ENCODE results near the gene TCF25. TPM values are rescaled to one million over a fixed set of nuclear protein-coding genes. Genes with fewer than 3 reads are reported as not detected.
"Not testable (repeated sequence)": the region's sequence is repeated elsewhere in the genome, so short reads cannot be mapped to it uniquely, and the experiment has no call there.

The TCF25 gene
- total RNA-seq, 5 donors from 2014 or later (not counting 1 experiment from before 2014, with no cell fraction given), result 289 to 400 (median 322) TPM

DNA sequence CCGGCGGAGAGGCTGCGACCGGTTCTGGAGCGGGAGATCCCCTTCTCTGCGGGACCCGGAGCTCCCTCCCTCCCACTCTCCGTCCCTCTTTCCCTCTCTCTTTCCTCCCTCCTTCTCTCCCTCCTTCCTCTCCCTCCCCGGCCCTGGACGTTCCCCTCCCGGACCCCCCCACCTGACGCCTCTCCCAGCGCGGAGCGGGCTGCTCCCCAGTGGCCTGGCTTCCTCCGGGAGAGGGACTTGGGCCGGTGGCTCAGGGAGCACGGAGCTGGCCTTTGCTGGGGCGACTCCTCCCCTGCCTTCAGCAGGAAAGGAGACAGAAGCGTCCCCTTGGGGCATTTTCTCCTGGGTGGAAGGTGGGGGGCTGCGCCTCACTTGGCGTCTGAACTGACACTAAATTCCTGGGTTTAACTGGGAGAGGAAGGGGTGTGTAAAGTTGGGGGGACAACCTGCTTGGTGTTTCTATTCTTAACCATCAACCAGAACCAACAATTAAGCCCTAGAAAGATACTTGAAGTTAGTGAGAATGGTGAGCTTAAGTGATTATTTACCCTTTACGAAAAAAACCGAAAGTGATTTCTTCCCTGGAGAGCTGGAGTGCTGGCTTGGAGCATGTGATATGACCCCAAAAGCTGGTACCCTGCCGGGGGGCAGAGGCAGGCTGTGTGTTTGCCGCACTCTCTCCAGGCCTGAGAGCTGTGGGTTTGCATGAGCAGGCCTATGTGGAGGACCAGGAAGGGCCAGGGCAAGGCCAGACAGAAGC is 44.3 kb upstream of the TCF25 start:
- H3K4me3 ChIP-seq (ENCODE audit: control insufficient read depth in 1 of 2, extremely low read depth in 1 of 2, low read length in 1 of 2), result no peak overlapping the region
- H3K9me3 ChIP-seq, result no peaks in the 10 kb centered on the region
- H3K27ac Mint-ChIP-seq, result no peak overlapping the region
- H3K36me3 Mint-ChIP-seq, result no peaks in the 10 kb centered on the region
- 25% methylated on average over 16 of the region's 26 CpGs for WGBS (ENCODE audit: insufficient coverage)
- peaks cover 3 to 14% of the 10 kb centered on the region in 2 experiments for H3K4me1 ChIP-seq (ENCODE audit: control insufficient read depth in 1 of 2, extremely low read depth in 1 of 2, insufficient read depth in 2 of 2, low read length in 2 of 2)
- H3K9me3 Mint-ChIP-seq, result no peaks in the 10 kb centered on the region
- H3K27me3 ChIP-seq (replicated peaks in 1 of 2; ENCODE audit: control insufficient read depth in 2 of 2, extremely low read depth in 1 of 2, insufficient read depth in 2 of 2, low read length in 1 of 2), result peaks cover 0 to 39% of the 10 kb centered on the region in 2 experiments
- peaks cover 0 to 11% (median 4%) of the 10 kb centered on the region in 3 donors for H3K4me1 Mint-ChIP-seq
- DNase-seq, result no peak
- POLR2A ChIA-PET, result no interaction called here
- H3K36me3 ChIP-seq (ENCODE audit: control insufficient read depth in 2 of 2, extremely low read depth in 1 of 2, insufficient read depth in 1 of 2, low read length in 1 of 2), result no peaks in the 10 kb centered on the region
- H3K27me3 Mint-ChIP-seq, result peaks cover 14 to 31% of the 10 kb centered on the region in 2 donors
- ATAC-seq (replicated peaks in 1 of 4), result no peak
- no peak overlapping the region for H3K27ac ChIP-seq (ENCODE audit: low read length)
- H3K4me3 Mint-ChIP-seq, result peak overlapping the region in 2 of 3 donors; percentile 43 to 53
- CTCF ChIA-PET, result no interaction called here

DNA sequence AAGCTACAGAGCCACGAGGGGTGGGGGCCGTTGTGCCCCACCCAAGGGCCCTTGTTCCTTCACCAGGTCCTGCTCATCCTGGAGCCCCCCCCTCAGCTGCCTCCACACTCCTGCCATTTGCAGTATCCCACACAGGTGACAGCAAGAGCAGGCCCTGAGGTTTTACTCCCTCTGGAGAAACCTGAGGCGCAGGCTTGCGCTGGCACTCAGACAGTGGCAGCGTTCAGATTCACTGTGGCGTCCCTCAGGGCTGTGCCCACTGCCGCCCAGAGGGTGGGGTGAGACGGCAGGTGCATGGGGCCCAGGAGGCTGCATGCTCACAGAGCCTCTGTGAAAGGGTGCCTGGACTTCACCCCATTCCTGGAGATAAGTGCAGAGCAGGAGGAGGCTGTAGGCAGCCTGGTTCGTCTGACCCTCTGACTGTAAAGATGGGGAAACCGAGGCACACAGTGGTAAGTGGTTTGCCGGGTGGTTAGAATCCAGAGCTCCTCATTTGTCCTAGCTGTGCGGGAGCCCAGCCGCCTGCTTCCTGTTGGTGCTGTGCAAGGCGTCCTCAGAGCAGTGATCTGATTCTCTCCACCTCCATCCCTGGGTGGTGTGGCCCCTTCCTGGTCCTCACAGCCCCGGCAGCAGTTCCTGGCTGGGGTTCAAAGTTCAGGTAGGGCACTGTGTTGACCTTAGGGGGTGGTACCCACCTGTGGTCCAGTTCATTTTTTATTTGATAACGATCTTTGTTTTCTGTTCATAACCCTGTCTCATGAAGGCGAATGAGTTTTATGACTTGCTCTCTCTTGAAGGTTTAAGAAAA is 43.6 kb upstream of the TCF25 start:
- Mint-ChIP-seq H3K4me1 (peaks cover 0 to 11% (median 4%) of the 10 kb centered on the region in 3 donors), H3K4me3 (peak overlapping the region in 1 of 3 donors; percentile 35), H3K27ac (no peak overlapping the region), H3K9me3 (no peaks in the 10 kb centered on the region), H3K36me3 (no peaks in the 10 kb centered on the region), H3K27me3 (peaks cover 14 to 31% of the 10 kb centered on the region in 2 donors)
- POLR2A ChIA-PET, result no interaction called here
- Histone ChIP-seq H3K4me1 (ENCODE audit: control insufficient read depth in 1 of 2, extremely low read depth in 1 of 2, insufficient read depth in 2 of 2, low read length in 2 of 2) (peaks cover 3 to 14% of the 10 kb centered on the region in 2 experiments), H3K27me3 (replicated peaks in 1 of 2; ENCODE audit: control insufficient read depth in 2 of 2, extremely low read depth in 1 of 2, insufficient read depth in 2 of 2, low read length in 1 of 2) (peaks cover 0 to 39% of the 10 kb centered on the region in 2 experiments), H3K36me3 (ENCODE audit: control insufficient read depth in 2 of 2, extremely low read depth in 1 of 2, insufficient read depth in 1 of 2, low read length in 1 of 2) (no peaks in the 10 kb centered on the region), H3K27ac (ENCODE audit: low read length) (no peak overlapping the region), H3K9me3 (no peaks in the 10 kb centered on the region), H3K4me3 (ENCODE audit: control insufficient read depth in 1 of 2, extremely low read depth in 1 of 2, low read length in 1 of 2) (no peak overlapping the region)
- ATAC-seq (replicated peaks in 1 of 4) (no peak), DNase-seq (no peak)
- CTCF ChIA-PET, result no interaction called here
- WGBS (ENCODE audit: insufficient coverage), result 85% methylated on average over 8 of the region's 17 CpGs

- Mint-ChIP-seq H3K4me1 (peaks cover 0 to 16% (median 4%) of the 10 kb centered on the region in 3 donors), H3K4me3 (no peak overlapping the region), H3K27me3 (peaks cover 14 to 31% of the 10 kb centered on the region in 2 donors), H3K36me3 (no peaks in the 10 kb centered on the region), H3K9me3 (no peaks in the 10 kb centered on the region), H3K27ac (no peak overlapping the region)
- H3K9me3 ChIP-seq, result no peaks in the 10 kb centered on the region
- POLR2A ChIA-PET, result no interaction called here
- no peak overlapping the region for H3K4me3 ChIP-seq (ENCODE audit: control insufficient read depth in 1 of 2, extremely low read depth in 1 of 2, low read length in 1 of 2)
- CTCF ChIA-PET, result interaction anchor here in 1 of 2 donors (0.5 kb wide), 1 partner anchor 47 kb away, joined by 9 read pairs; no protein-coding TSS in a partner anchor
- no peaks in the 10 kb centered on the region for H3K36me3 ChIP-seq (ENCODE audit: control insufficient read depth in 2 of 2, extremely low read depth in 1 of 2, insufficient read depth in 1 of 2, low read length in 1 of 2)
- peaks cover 0 to 39% of the 10 kb centered on the region in 2 experiments for H3K27me3 ChIP-seq (replicated peaks in 1 of 2; ENCODE audit: control insufficient read depth in 2 of 2, extremely low read depth in 1 of 2, insufficient read depth in 2 of 2, low read length in 1 of 2)
- ATAC-seq (replicated peaks in 1 of 4) (no peak), DNase-seq (no peak)
- no peak overlapping the region for H3K27ac ChIP-seq (ENCODE audit: low read length)
- 96% methylated on average over 25 of the region's 25 CpGs for WGBS (ENCODE audit: insufficient coverage)
- peaks cover 3 to 15% of the 10 kb centered on the region in 2 experiments for H3K4me1 ChIP-seq (ENCODE audit: control insufficient read depth in 1 of 2, extremely low read depth in 1 of 2, insufficient read depth in 2 of 2, low read length in 2 of 2)
These were observed 41.5 kb upstream of the TCF25 start for GRCh38 chr16:89831810-89832328.

GRCh38 chr16:89833664-89834363 is 39.6 kb upstream of the TCF25 start:
- ATAC-seq (replicated peaks in 1 of 4); H3K36me3 Mint-ChIP-seq; H3K4me3 ChIP-seq (ENCODE audit: control insufficient read depth in 1 of 2, extremely low read depth in 1 of 2, low read length in 1 of 2); H3K9me3 Mint-ChIP-seq; H3K27ac ChIP-seq (ENCODE audit: low read length); DNase-seq; POLR2A ChIA-PET; H3K36me3 ChIP-seq (ENCODE audit: control insufficient read depth in 2 of 2, extremely low read depth in 1 of 2, insufficient read depth in 1 of 2, low read length in 1 of 2); H3K27ac Mint-ChIP-seq; H3K4me3 Mint-ChIP-seq; H3K9me3 ChIP-seq: not testable (repeated sequence)
- CTCF ChIA-PET, result interaction anchor here in 1 of 2 donors (0.5 kb wide), 1 partner anchor 479 kb away, joined by 3 read pairs; no protein-coding TSS in a partner anchor
- Histone ChIP-seq H3K4me1 (ENCODE audit: control insufficient read depth in 1 of 2, extremely low read depth in 1 of 2, insufficient read depth in 2 of 2, low read length in 2 of 2) (peaks cover 4 to 24% of the 10 kb centered on the region in 2 experiments), H3K27me3 (replicated peaks in 1 of 2; ENCODE audit: control insufficient read depth in 2 of 2, extremely low read depth in 1 of 2, insufficient read depth in 2 of 2, low read length in 1 of 2) (peaks cover 0 to 37% of the 10 kb centered on the region in 2 experiments)
- peaks cover 13 to 31% (median 19%) of the 10 kb centered on the region in 3 donors for H3K4me1 Mint-ChIP-seq
- peaks cover 14 to 27% of the 10 kb centered on the region in 2 donors for H3K27me3 Mint-ChIP-seq
- WGBS (ENCODE audit: insufficient coverage), result 97% methylated on average over 18 of the region's 39 CpGs

GRCh38 chr16:89834813-89835363 is 38.5 kb upstream of the TCF25 start:
- WGBS (ENCODE audit: insufficient coverage), result 98% methylated on average over 36 of the region's 42 CpGs
- Histone ChIP-seq H3K27me3 (replicated peaks in 1 of 2; ENCODE audit: control insufficient read depth in 2 of 2, extremely low read depth in 1 of 2, insufficient read depth in 2 of 2, low read length in 1 of 2) (peaks cover 0 to 26% of the 10 kb centered on the region in 2 experiments), H3K4me1 (ENCODE audit: control insufficient read depth in 1 of 2, extremely low read depth in 1 of 2, insufficient read depth in 2 of 2, low read length in 2 of 2) (peaks cover 4 to 30% of the 10 kb centered on the region in 2 experiments)
- H3K9me3 ChIP-seq; H3K9me3 Mint-ChIP-seq; H3K27ac Mint-ChIP-seq; H3K36me3 Mint-ChIP-seq; H3K4me3 ChIP-seq (ENCODE audit: control insufficient read depth in 1 of 2, extremely low read depth in 1 of 2, low read length in 1 of 2); H3K4me3 Mint-ChIP-seq; DNase-seq; POLR2A ChIA-PET; CTCF ChIA-PET; H3K27ac ChIP-seq (ENCODE audit: low read length); ATAC-seq (replicated peaks in 1 of 4); H3K36me3 ChIP-seq (ENCODE audit: control insufficient read depth in 2 of 2, extremely low read depth in 1 of 2, insufficient read depth in 1 of 2, low read length in 1 of 2): not testable (repeated sequence)
- H3K27me3 Mint-ChIP-seq, result peaks cover 11 to 19% of the 10 kb centered on the region in 2 donors
- H3K4me1 Mint-ChIP-seq, result peaks cover 14 to 30% (median 19%) of the 10 kb centered on the region in 3 donors

Data from T-cell (primary cell).